ENCODE data around the gene USP35. TPM values are rescaled to one million over a fixed set of nuclear protein-coding genes. Genes with fewer than 3 reads are reported as not detected.

The USP35 gene
- total RNA-seq, 1 donor from 2014 or later = 6.8 TPM

GRCh38 chr11:78147807-78148206 lies 40.9 kb upstream of the USP35 start:
- no peaks in the 10 kb centered on the region for H3K27me3 ChIP-seq (ENCODE audit: low read depth)
- ATAC-seq (no peak), DNase-seq (no peak)
- H3K4me3 ChIP-seq = no peak overlapping the region
- no peaks in the 10 kb centered on the region for H3K4me1 ChIP-seq
- no peaks in the 10 kb centered on the region for H3K9me3 ChIP-seq
- H3K36me3 ChIP-seq = no peaks in the 10 kb centered on the region
- no peak overlapping the region for H3K27ac ChIP-seq
- intact Hi-C loops (cut with DNase I) = no loop called here
- no peak for TF ChIP-seq CTCF (IDR thresholded peaks at IDR 0.05)

GRCh38 chr11:78149646-78150045 lies 39.1 kb upstream of the USP35 start:
- ATAC-seq = no peak
- Histone ChIP-seq H3K36me3 (no peaks in the 10 kb centered on the region), H3K27me3 (ENCODE audit: low read depth) (no peaks in the 10 kb centered on the region), H3K4me1 (no peaks in the 10 kb centered on the region), H3K27ac (no peak overlapping the region), H3K9me3 (no peaks in the 10 kb centered on the region), H3K4me3 (no peak overlapping the region)
- no peak for TF ChIP-seq CTCF (IDR thresholded peaks at IDR 0.05)
- DNase-seq = no peak
- intact Hi-C loops (cut with DNase I) = no loop called here

GRCh38 chr11:78150346-78150745 lies 38.4 kb upstream of the USP35 start:
- H3K27ac ChIP-seq = no peak overlapping the region
- DNase-seq (no peak), ATAC-seq (no peak)
- no peaks in the 10 kb centered on the region for H3K9me3 ChIP-seq
- intact Hi-C loops (cut with DNase I) = no loop called here
- no peaks in the 10 kb centered on the region for H3K36me3 ChIP-seq
- no peaks in the 10 kb centered on the region for H3K4me1 ChIP-seq
- no peak for TF ChIP-seq CTCF (IDR thresholded peaks at IDR 0.05)
- no peak overlapping the region for H3K4me3 ChIP-seq
- no peaks in the 10 kb centered on the region for H3K27me3 ChIP-seq (ENCODE audit: low read depth)

- intact Hi-C loops (cut with DNase I) = no loop called here
- H3K27me3 ChIP-seq (ENCODE audit: low read depth) = no peaks in the 10 kb centered on the region
- H3K4me1 ChIP-seq = no peaks in the 10 kb centered on the region
- ATAC-seq (no peak), DNase-seq (no peak)
- TF ChIP-seq CTCF (IDR thresholded peaks at IDR 0.05) = no peak
- H3K36me3 ChIP-seq = no peaks in the 10 kb centered on the region
- no peak overlapping the region for H3K27ac ChIP-seq
- H3K9me3 ChIP-seq = no peaks in the 10 kb centered on the region
- H3K4me3 ChIP-seq = no peak overlapping the region
These were observed 38.0 kb upstream of the USP35 start for GRCh38 chr11:78150754-78151153.

- Histone ChIP-seq H3K36me3 (no peaks in the 10 kb centered on the region), H3K4me3 (no peak overlapping the region), H3K9me3 (no peaks in the 10 kb centered on the region), H3K27ac (no peak overlapping the region), H3K27me3 (ENCODE audit: low read depth) (no peaks in the 10 kb centered on the region), H3K4me1 (no peaks in the 10 kb centered on the region)
- DNase-seq (no peak), ATAC-seq (no peak)
- no peak for TF ChIP-seq CTCF (IDR thresholded peaks at IDR 0.05)
- intact Hi-C loops (cut with DNase I) = no loop called here
These were observed 36.9 kb upstream of the USP35 start for GRCh38 chr11:78151804-78152203.

Measured in lower lobe of right lung (tissue), 2 donors.